Activated T-cell treated with anti-CD3 and anti-CD28 coated beads, Interleukin-2, amount 50 U/mL, for 24 hours (primary cell): ENCODE results near the gene NEGR1.

Experiments used
- DNase-seq: peaks from one replicate; pipeline ENCODE4 v3.0.0-alpha.2; 2020
- H3K27ac Mint-ChIP-seq: 2 replicates; pipeline ENCODE4 v1.8.0; 2020; ENCODE audit warnings: mild to moderate bottlenecking, mixed read lengths
- H3K27me3 Mint-ChIP-seq: 2 replicates; pipeline ENCODE4 v1.8.0; 2020; ENCODE audit warnings: mixed read lengths
- H3K36me3 Mint-ChIP-seq: 2 replicates; pipeline ENCODE4 v1.8.0; 2020; ENCODE audit warnings: low read depth, mixed read lengths
- H3K4me1 Mint-ChIP-seq: 2 replicates; pipeline ENCODE4 v1.8.0; 2020; ENCODE audit warnings: low read depth, mixed read lengths
- H3K4me3 Mint-ChIP-seq: 2 replicates; pipeline ENCODE4 v1.8.0; 2020; ENCODE audit warnings: mild to moderate bottlenecking, moderate library complexity, mixed read lengths
- H3K9me3 Mint-ChIP-seq: 2 replicates; pipeline ENCODE4 v1.8.0; 2020; ENCODE audit warnings: mixed read lengths

NEGR1 gene

GRCh38 chr1:71634159-71634558, 648.2 kb downstream of the NEGR1 start:
- H3K27ac Mint-ChIP-seq: no peak overlapping the region
- no peaks in the 10 kb centered on the region for H3K27me3 Mint-ChIP-seq
- H3K9me3 Mint-ChIP-seq: peaks cover 12% of the 10 kb centered on the region
- H3K36me3 Mint-ChIP-seq: no peaks in the 10 kb centered on the region
- DNase-seq: no peak
- H3K4me1 Mint-ChIP-seq: no peaks in the 10 kb centered on the region
- H3K4me3 Mint-ChIP-seq: no peak overlapping the region

- Mint-ChIP-seq H3K4me1 (no peaks in the 10 kb centered on the region), H3K9me3 (peaks cover 12% of the 10 kb centered on the region)
Measured at GRCh38 chr1:71630073-71630472, 652.3 kb downstream of the NEGR1 start.

DNA sequence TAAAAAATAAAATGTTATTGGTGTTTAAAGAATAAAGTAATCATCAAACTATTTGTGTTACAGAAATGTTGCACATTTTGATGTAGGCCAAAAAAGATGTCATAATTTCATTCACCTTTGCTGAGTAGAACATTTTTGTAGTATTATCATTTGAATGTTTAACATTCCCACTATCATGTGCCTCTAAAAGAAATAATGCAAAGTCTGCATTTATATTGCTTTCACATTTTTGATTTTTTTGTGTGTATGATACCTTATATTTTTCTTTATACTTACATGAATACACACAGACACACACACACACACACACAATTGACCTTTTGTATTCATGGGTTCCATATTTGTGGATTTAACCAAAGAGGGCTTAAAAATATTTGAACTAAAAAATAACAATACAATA, 657.3 kb downstream of the NEGR1 start:
- no peaks in the 10 kb centered on the region for H3K27me3 Mint-ChIP-seq
- H3K36me3 Mint-ChIP-seq: no peaks in the 10 kb centered on the region
- no peak overlapping the region for H3K27ac Mint-ChIP-seq
- H3K4me3 Mint-ChIP-seq: no peak overlapping the region
- DNase-seq: no peak
- H3K4me1 Mint-ChIP-seq: no peaks in the 10 kb centered on the region
- H3K9me3 Mint-ChIP-seq: peaks cover 10% of the 10 kb centered on the region

More at GRCh38 chr1:71630073-71630472, 652.3 kb downstream of the NEGR1 start:
- Mint-ChIP-seq H3K4me3 (no peak overlapping the region), H3K27ac (no peak overlapping the region), H3K27me3 (no peaks in the 10 kb centered on the region), H3K36me3 (no peaks in the 10 kb centered on the region)
- no peak for DNase-seq

- H3K36me3 Mint-ChIP-seq: no peaks in the 10 kb centered on the region
- H3K9me3 Mint-ChIP-seq: peaks cover 6% of the 10 kb centered on the region
- H3K4me3 Mint-ChIP-seq: no peak overlapping the region
- no peak overlapping the region for H3K27ac Mint-ChIP-seq
- H3K27me3 Mint-ChIP-seq: no peaks in the 10 kb centered on the region
- DNase-seq: no peak
- no peaks in the 10 kb centered on the region for H3K4me1 Mint-ChIP-seq
Measured at GRCh38 chr1:71623888-71624287, 658.5 kb downstream of the NEGR1 start.

DNA sequence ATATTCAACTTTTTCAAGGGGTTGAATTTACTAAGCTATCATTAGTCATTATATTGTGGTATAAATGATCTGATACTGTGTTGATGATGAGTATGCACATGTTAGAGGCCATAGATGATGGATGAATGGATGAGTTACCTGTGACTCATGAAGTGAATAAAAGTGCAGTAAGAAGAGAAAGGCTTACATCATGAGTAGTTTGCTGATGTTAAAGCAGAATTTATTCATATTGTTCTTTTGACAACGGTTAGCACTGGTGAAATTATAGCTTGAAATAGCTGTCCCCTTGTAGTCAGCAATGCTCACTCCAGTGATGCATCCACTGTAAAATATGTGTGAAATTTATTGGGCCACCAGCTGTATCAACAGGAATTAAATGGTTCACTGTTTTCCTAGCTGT, 660.6 kb downstream of the NEGR1 start:
- H3K4me3 Mint-ChIP-seq: no peak overlapping the region
- H3K27me3 Mint-ChIP-seq: no peaks in the 10 kb centered on the region
- no peak overlapping the region for H3K27ac Mint-ChIP-seq
- no peaks in the 10 kb centered on the region for H3K9me3 Mint-ChIP-seq
- no peaks in the 10 kb centered on the region for H3K36me3 Mint-ChIP-seq
- no peak for DNase-seq
- no peaks in the 10 kb centered on the region for H3K4me1 Mint-ChIP-seq

GRCh38 chr1:71618766-71619530, 663.4 kb downstream of the NEGR1 start:
- H3K4me1 Mint-ChIP-seq: no peaks in the 10 kb centered on the region
- H3K9me3 Mint-ChIP-seq: no peaks in the 10 kb centered on the region
- no peak overlapping the region for H3K4me3 Mint-ChIP-seq
- no peak for DNase-seq
- H3K36me3 Mint-ChIP-seq: no peaks in the 10 kb centered on the region
- H3K27me3 Mint-ChIP-seq: no peaks in the 10 kb centered on the region
- H3K27ac Mint-ChIP-seq: no peak overlapping the region

DNA sequence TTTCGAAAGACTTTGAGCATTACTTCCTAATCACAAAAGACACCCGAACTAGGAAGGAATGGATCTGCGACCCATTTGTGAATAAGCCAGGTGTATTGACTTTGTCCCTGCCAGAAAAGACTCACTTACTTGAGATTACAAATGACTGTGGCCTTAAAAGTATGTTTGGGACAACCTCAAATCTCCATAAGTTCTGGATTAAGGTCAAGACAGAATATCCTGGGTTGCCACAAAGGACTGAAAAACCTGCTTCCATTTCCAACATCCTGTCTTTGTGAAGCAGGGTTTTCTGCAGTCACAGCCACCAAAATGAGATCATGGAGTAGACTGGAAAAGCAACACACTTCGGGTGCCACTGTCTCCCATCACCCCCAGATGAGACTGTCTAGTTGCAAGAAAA, 664.1 kb downstream of the NEGR1 start:
- Mint-ChIP-seq H3K9me3 (no peaks in the 10 kb centered on the region), H3K27ac (no peak overlapping the region), H3K4me3 (no peak overlapping the region), H3K36me3 (no peaks in the 10 kb centered on the region), H3K27me3 (no peaks in the 10 kb centered on the region), H3K4me1 (no peaks in the 10 kb centered on the region)
- DNase-seq: no peak

DNA sequence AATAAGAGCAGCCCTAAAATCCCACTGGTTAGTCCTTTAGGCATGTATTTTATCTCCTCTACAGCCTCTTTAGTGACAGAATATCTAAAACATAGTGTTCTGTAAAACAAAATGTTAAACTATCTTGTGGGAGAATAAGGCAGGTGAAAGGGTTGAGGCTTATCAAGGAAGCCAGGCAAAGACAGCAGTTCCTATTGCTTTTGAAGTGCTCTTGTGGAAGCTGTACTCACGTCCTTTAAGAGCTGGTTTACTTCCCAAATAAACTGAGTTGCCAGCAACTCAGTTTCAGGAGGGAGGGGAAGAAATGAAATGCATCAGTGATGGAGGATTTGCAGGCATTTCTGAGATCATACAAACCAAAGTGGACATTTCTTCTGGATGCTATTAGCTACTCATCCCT, 671.9 kb downstream of the NEGR1 start:
- no peak overlapping the region for H3K27ac Mint-ChIP-seq
- H3K36me3 Mint-ChIP-seq: no peaks in the 10 kb centered on the region
- DNase-seq: no peak
- no peaks in the 10 kb centered on the region for H3K4me1 Mint-ChIP-seq
- no peak overlapping the region for H3K4me3 Mint-ChIP-seq
- H3K27me3 Mint-ChIP-seq: no peaks in the 10 kb centered on the region
- H3K9me3 Mint-ChIP-seq: peaks cover 7% of the 10 kb centered on the region

- no peak for DNase-seq
- H3K4me1 Mint-ChIP-seq: no peaks in the 10 kb centered on the region
- H3K4me3 Mint-ChIP-seq: no peak overlapping the region
- no peak overlapping the region for H3K27ac Mint-ChIP-seq
- H3K27me3 Mint-ChIP-seq: no peaks in the 10 kb centered on the region
- H3K36me3 Mint-ChIP-seq: no peaks in the 10 kb centered on the region
- peaks cover 8% of the 10 kb centered on the region for H3K9me3 Mint-ChIP-seq
Measured at GRCh38 chr1:71603044-71603776, 679.1 kb downstream of the NEGR1 start.

GRCh38 chr1:71600023-71600422, 682.3 kb downstream of the NEGR1 start:
- Mint-ChIP-seq H3K27ac (no peak overlapping the region), H3K4me1 (no peaks in the 10 kb centered on the region), H3K36me3 (no peaks in the 10 kb centered on the region), H3K9me3 (peaks cover 7% of the 10 kb centered on the region), H3K27me3 (no peaks in the 10 kb centered on the region), H3K4me3 (no peak overlapping the region)
- no peak for DNase-seq

GRCh38 chr1:71599306-71599705, 683.0 kb downstream of the NEGR1 start:
- no peaks in the 10 kb centered on the region for H3K36me3 Mint-ChIP-seq
- DNase-seq: no peak
- H3K27me3 Mint-ChIP-seq: no peaks in the 10 kb centered on the region
- no peak overlapping the region for H3K4me3 Mint-ChIP-seq
- H3K9me3 Mint-ChIP-seq: peaks cover 7% of the 10 kb centered on the region
- H3K4me1 Mint-ChIP-seq: no peaks in the 10 kb centered on the region
- H3K27ac Mint-ChIP-seq: no peak overlapping the region

GRCh38 chr1:71593523-71593922, 688.8 kb downstream of the NEGR1 start:
- no peaks in the 10 kb centered on the region for H3K36me3 Mint-ChIP-seq
- DNase-seq: no peak
- H3K27ac Mint-ChIP-seq: no peak overlapping the region
- H3K4me3 Mint-ChIP-seq: no peak overlapping the region
- H3K4me1 Mint-ChIP-seq: no peaks in the 10 kb centered on the region
- H3K27me3 Mint-ChIP-seq: no peaks in the 10 kb centered on the region
- no peaks in the 10 kb centered on the region for H3K9me3 Mint-ChIP-seq

GRCh38 chr1:71592646-71593274, 689.6 kb downstream of the NEGR1 start:
- H3K27me3 Mint-ChIP-seq: no peaks in the 10 kb centered on the region
- H3K9me3 Mint-ChIP-seq: no peaks in the 10 kb centered on the region
- H3K4me1 Mint-ChIP-seq: no peaks in the 10 kb centered on the region
- no peak overlapping the region for H3K27ac Mint-ChIP-seq
- no peaks in the 10 kb centered on the region for H3K36me3 Mint-ChIP-seq
- H3K4me3 Mint-ChIP-seq: no peak overlapping the region
- no peak for DNase-seq

DNA sequence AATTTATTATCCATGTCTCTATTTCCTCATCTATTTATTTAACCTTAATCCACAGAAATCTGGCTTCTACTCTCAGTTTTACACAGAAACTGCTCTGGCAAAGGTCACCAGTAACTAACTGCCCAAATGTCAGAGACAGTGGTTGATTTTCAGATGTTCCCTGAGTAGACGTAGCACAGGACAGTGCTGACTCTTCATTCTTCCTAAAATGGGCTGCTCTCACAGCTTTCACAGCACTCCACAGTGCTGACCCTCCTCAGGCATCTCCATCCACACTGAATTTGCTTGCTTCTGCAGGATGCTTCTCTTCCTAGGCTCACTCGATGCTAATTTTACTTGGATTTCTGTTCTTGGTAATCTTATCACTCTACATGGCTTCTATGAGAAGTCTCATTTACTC, 693.3 kb downstream of the NEGR1 start:
- no peak overlapping the region for H3K27ac Mint-ChIP-seq
- H3K4me3 Mint-ChIP-seq: no peak overlapping the region
- H3K27me3 Mint-ChIP-seq: no peaks in the 10 kb centered on the region

GRCh38 chr1:71587961-71588360, 694.4 kb downstream of the NEGR1 start:
- DNase-seq: no peak
- no peaks in the 10 kb centered on the region for H3K36me3 Mint-ChIP-seq

More for the DNA sequence above, 693.3 kb downstream of the NEGR1 start:
- H3K9me3 Mint-ChIP-seq: no peaks in the 10 kb centered on the region
- no peaks in the 10 kb centered on the region for H3K36me3 Mint-ChIP-seq
- no peaks in the 10 kb centered on the region for H3K4me1 Mint-ChIP-seq
- no peak for DNase-seq

More at GRCh38 chr1:71587961-71588360, 694.4 kb downstream of the NEGR1 start:
- Mint-ChIP-seq H3K4me1 (no peaks in the 10 kb centered on the region), H3K27ac (no peak overlapping the region), H3K27me3 (no peaks in the 10 kb centered on the region), H3K4me3 (no peak overlapping the region), H3K9me3 (no peaks in the 10 kb centered on the region)
